Renal pelvis (tissue), 4 donors: ENCODE results near the gene TSR3. TPM values are rescaled to one million over a fixed set of nuclear protein-coding genes. Genes with fewer than 3 reads are reported as not detected.

Experiments
- DNase-seq: peaks from one replicate; pipeline ENCODE4 v3.0.0-alpha.2; 2013
- polyA plus RNA-seq, 3 donors: library from polyadenylated mRNA; unstranded; fragments of 120-200 nt; gene quantifications; one replicate each; pipeline ENCODE4 v1.2.1, GENCODE V29; 2013; ENCODE audit not compliant: insufficient read length in 3 of 3

Gene TSR3
- polyA plus RNA-seq, 3 donors: 49.9 to 66.4 (median 61.6) TPM

GRCh38 chr16:1326946-1327618, 24.6 kb downstream of the TSR3 start:
- DNase-seq: no peak

- no peak for DNase-seq
Measured at GRCh38 chr16:1326391-1326790, 25.3 kb downstream of the TSR3 start.

GRCh38 chr16:1325673-1326371, 25.9 kb downstream of the TSR3 start:
- no peak for DNase-seq

- no peak for DNase-seq
Measured at GRCh38 chr16:1325261-1325660, 26.4 kb downstream of the TSR3 start.

GRCh38 chr16:1324286-1324826, 27.3 kb downstream of the TSR3 start:
- no peak for DNase-seq

GRCh38 chr16:1323296-1324239, 28.1 kb downstream of the TSR3 start:
- DNase-seq: no peak

- no peak for DNase-seq
Measured at GRCh38 chr16:1322407-1322806, 29.3 kb downstream of the TSR3 start.

- DNase-seq: no peak
Measured at GRCh38 chr16:1320658-1321240, 30.9 kb downstream of the TSR3 start.

GRCh38 chr16:1320097-1320496, 31.6 kb downstream of the TSR3 start:
- DNase-seq: no peak

GRCh38 chr16:1319041-1319440, 32.6 kb downstream of the TSR3 start:
- no peak for DNase-seq

GRCh38 chr16:1318268-1318545, 33.5 kb downstream of the TSR3 start:
- no peak for DNase-seq

GRCh38 chr16:1317479-1318267, 34.0 kb downstream of the TSR3 start:
- DNase-seq: no peak

- no peak for DNase-seq
Measured at GRCh38 chr16:1316033-1316405, 35.7 kb downstream of the TSR3 start.

- no peak for DNase-seq
Measured at GRCh38 chr16:1315081-1316032, 36.3 kb downstream of the TSR3 start.

- DNase-seq: no peak
Measured at GRCh38 chr16:1314399-1315068, 37.1 kb downstream of the TSR3 start.

GRCh38 chr16:1313721-1314369, 37.8 kb downstream of the TSR3 start:
- no peak for DNase-seq

- no peak for DNase-seq
Measured at GRCh38 chr16:1312903-1313302, 38.8 kb downstream of the TSR3 start.

- DNase-seq: no peak
Measured at GRCh38 chr16:1312467-1312816, 39.2 kb downstream of the TSR3 start.
